ENCODE measurements around the gene RPL35.

Gene RPL35

DNA sequence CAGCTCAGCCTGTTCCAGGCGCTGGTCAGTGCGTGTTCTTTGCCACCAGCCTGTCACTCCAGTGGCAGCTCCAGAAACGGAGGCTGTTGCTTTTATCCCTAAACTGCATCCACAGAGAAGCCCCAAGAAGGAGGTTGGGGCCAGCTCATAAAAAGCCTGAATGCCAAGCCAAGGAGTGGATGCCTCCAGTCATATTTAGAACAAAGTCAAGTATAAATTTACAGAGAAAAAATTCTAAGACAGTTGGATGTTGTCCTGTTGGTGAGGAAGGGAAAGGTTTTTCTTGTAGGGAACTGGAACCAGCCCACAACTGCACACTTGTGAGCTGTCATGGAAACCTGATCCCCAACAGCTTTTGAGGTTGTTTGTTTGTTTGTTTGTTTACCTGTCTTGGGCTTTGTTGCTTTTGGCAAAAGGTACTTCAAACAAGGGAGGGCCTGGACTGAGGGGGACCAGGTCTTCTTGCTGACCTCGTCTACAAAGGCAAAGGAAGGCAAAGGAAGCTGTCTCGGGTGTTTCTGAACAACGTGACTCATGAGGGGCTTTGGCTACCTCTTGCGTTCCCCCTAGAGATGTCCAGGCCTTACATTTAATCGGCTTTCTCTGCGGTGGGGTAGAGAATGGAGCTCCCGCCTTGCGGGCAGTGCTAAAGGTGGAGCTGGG lies 48.1 kb downstream of the RPL35 start:
- no peak for DNase-seq

DNA sequence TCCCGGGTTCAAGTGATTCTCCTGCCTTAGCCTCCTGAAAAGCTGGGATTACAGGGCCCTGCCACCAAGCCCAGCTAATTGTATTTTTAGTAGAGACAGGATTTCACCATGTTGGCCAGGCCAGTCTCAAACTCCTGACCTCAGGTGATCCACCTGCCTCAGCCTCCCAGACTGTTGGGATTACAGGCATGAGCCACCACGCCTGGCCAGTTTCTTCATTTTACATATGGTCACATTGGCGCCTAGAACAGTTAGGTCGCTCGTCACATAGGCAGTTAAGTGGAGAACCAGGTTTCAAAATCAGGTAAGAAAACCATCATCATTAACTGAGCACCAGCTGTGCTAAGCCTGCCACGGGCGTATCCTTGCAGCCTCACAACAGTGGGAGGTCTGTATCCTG lies 48.7 kb downstream of the RPL35 start:
- no peak for DNase-seq

DNA sequence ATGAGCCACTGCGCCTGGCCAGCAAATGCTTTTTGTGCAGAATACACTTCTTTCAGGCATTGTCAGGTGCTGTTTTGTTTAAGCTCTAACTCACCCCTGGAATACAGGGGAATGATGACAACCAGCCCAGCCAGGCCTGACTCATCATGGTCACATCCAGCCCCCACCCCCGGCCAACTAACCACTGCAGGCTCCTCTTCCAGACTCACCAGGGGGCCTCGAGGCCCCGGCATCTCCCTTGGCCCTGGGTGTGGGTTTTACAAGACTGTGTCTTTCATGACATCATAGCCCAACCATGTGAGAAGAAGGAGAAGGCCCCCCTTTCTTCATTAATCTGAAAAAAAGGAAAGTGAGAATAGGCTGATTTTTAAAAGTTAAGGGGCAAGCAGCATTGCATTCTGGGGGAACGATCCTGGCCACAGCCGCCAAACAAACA lies 49.3 kb downstream of the RPL35 start:
- DNase-seq = no peak

DNA sequence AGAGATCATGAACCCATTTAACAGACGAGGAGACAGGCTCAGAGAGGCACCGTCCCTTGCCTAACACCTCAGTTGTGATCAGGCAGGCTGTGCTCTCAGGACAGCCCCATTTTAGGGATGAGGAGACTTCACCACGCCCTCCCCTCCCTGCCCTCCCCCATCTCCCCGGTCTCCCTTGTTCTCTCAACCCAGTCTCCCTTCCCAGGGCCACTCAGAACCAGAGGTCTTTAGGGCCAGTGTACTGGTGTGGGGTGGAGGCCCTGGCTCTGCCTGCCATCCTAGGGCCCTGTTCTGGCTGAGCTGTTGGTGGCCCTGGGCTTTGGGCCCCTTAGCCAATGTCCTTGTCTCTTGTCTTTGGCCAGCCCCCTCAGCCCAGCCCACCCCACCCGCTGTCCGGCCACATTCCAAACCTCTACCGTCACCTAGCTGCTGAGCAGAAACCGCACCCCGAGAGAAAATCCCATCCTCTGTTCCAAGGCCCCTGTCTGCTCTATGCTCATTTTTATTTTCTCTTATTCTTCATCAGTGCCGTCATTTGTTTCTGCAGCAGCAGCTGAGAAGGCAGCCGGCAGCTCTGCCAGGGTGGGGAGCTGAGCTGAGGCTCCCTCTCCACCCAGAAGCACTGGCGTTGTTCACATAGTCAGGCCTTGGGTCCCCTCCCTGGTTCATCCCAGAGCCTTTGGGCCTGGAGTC lies 50.9 kb downstream of the RPL35 start:
- no peak for DNase-seq

DNA sequence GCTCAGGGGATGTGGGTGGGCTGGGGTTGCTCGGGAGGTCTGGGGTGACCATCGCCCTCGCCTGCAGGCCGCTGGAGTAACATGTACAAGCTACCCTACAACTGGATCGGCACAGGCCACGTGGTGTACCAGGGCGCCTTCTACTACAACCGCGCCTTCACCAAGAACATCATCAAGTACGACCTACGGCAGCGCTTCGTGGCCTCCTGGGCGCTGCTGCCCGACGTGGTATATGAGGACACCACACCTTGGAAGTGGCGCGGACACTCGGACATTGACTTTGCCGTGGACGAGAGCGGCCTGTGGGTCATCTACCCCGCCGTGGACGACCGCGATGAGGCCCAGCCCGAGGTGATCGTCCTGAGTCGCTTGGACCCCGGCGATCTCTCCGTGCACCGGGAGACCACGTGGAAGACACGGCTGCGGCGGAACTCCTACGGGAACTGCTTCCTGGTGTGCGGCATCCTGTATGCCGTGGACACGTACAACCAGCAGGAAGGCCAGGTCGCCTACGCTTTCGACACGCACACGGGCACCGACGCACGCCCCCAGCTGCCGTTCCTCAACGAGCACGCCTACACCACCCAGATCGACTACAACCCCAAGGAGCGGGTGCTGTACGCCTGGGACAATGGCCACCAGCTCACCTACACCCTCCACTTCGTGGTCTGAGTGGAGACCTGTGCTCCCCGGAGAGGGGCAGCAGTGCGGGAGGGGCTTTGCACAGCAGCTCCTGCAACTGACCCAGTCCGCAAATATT lies 51.8 kb downstream of the RPL35 start:
- DNase-seq = no peak

DNA sequence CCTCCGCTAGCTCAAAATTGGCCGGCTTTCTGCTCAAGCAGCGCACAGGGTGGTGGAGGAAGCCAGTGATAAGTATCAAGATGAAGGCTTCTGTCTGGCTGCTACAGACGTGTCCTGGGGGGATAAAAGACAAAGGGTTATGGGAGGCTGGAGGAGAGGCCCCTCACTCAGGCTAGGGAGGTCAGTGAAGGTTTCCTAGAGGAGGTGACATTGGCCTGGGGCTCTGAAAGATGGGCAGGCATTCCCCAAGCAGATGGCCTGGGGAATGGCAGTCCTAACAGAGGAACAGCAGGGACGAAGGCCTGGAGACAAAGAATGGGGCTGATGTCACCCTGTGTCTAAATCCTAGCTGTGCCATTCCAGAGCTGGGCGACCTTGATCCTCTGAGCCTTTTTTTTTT lies 52.5 kb downstream of the RPL35 start:
- DNase-seq = no peak

DNA sequence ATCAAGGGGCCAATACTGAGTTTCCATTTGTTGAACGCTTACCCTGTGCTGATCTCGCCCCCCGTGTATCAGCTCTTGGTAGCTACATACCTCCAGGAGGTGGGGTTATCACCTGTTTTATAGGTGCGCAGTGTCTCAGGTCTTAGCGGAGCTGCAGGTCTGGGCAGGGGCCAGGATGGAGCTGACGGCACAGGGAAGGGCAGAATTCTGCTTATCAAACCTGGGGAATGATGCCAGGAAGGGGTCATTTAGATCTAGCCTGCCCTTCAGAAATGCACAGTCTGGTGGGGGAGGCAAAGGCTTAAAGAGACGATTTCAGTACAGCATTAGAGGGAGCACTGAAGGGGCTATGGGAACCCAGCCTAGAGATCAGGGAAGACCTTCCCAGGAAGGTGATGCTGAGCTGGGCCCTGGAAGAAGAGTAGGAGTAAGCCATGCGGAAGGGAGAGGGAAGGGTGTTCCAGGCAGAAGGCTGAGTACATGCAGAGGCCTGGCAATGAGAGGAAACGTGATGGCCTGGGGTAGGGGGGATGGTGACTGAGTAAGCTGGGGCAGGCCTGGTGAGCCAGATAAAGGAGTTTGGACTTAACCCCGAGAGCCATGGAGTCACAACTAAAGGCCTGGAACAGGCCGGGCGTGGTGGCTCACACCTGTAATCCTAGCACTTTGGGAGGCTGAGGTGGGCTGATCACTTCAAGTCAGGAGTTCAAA lies 53.4 kb downstream of the RPL35 start:
- DNase-seq = no peak
